GM21619 (cell line): ENCODE measurements around the gene SDSL.
A peak's percentile ranks its signal among the peaks of the same experiment; 100 is the strongest.

Experiments used
- ATAC-seq: cut with Tn5 transposase; IDR thresholded peaks from one replicate; pipeline ENCODE4 v1.9.1; 2021; ENCODE audit not compliant: unreplicated experiment

Gene SDSL

GRCh38 chr12:113422030-113422885, at the start of gene SDSL:
Gene SDSL (plus strand): TSS chr12:113422380. CDS start chr12:113427983, 5,603 bp downstream.
- peak; percentile 88 for ATAC-seq

DNA sequence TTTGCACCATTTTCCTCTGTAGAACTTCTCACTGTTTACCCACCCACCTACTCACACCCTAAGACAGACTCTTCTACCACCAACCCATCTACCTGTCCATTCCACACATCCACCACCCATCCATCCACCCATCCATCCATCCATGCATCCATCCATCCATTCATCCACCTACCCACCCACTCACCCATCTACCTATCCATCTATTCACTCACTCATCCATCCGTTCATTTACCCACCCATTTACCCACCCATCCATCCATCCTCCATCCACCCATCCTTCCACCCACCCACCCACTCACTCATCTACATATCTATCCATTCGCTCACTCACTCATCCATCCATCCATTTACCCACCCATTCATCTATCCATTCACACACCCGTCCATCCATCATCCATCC, 48.7 kb upstream of the SDSL start:
- ATAC-seq = no peak

- no peak for ATAC-seq
Measured at GRCh38 chr12:113373969-113374368, 48.2 kb upstream of the SDSL start.

GRCh38 chr12:113374823-113375428, 47.3 kb upstream of the SDSL start:
- ATAC-seq = no peak

DNA sequence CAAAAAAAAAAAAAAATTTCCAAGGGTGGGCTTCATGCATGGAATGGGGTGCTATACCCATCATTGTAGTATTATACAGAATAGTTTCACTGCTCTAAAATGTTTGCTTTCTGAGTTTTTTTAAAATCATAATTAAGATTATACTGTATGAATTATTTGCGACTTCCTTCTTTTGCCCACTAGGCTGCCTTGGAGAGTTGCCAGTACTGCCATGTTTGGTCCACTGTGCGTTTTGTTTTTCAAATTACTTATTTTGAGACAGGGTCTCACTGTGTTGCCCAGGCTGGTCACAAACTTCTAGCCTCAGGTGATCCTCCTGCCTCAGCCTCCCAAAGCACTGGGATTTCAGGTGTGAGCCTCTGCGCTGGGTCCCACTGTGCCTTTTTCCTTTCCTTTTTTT, 43.9 kb upstream of the SDSL start:
- no peak for ATAC-seq

- ATAC-seq = no peak
Measured at GRCh38 chr12:113381220-113381619, 41.0 kb upstream of the SDSL start.

DNA sequence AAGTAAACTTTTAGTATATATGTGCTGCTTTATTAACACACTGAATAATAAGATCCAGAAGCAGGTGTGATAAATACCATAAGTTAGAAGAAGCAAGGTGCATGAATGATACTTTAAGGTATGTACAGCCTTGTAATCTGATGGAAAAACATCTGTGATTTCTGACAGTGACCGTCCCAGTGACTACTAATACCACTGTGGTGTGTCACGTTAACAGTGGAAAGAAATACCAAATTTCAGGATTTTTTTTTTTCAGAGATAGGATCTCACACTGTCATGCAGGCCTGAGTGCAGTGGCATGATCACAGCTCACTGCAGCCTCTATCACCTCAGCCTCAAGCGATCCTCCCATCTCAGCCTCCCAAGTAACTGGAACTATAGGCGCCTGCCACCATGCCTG, 40.0 kb upstream of the SDSL start:
- ATAC-seq = no peak

- ATAC-seq = no peak
Measured at GRCh38 chr12:113384778-113385177, 37.4 kb upstream of the SDSL start.

DNA sequence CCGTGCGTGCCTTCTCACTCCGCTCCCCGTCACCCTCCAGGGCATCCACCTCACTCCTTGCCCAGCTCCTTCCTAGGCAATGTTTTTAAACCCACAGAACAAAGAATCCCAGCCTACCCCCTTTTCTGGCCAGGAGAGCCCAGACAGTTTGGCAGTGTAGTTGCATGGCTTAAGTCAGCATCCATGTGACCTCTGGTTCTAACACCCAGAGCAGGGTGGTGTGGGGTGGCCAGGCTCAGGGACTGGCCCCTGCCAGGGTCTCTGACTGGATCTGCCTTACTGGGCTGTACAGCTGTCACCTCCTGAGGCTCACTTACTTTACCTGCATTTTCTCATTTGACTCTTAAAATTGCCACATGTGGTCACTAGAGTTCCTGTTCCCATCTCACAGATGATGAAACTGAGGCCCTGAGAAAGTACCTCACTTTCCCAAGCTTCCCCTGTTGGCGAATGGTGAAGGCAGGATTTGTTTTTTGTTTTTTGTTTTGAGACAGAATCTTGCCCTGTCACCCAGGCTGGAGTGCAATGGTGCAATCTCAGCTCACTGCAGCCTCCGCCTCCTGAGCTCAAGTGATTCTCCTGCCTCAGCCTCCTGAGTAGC, 36.8 kb upstream of the SDSL start:
- no peak for ATAC-seq

GRCh38 chr12:113386866-113387566, 35.2 kb upstream of the SDSL start:
- ATAC-seq = no peak

DNA sequence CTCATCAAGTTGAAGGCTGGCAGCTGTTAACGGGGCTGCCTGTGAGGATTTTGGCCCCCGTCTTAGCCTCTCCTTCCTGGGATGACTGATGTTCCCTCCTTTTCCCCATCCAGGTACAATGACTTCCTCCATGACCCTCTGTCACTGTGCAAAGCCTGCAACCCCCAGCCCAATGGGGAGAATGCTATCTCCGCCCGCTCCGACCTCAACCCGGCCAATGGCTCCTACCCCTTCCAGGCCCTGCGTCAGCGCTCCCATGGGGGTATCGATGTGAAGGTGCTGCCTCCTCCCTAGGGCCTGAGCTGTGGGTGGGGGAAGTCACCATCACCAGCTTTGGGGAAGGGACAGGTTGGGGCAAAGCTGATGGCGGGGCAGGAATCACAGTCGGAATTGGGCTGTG, 34.5 kb upstream of the SDSL start:
- no peak for ATAC-seq

- no peak for ATAC-seq
Measured at GRCh38 chr12:113388351-113388750, 33.8 kb upstream of the SDSL start.

- ATAC-seq = no peak
Measured at GRCh38 chr12:113390064-113391043, 31.8 kb upstream of the SDSL start.

DNA sequence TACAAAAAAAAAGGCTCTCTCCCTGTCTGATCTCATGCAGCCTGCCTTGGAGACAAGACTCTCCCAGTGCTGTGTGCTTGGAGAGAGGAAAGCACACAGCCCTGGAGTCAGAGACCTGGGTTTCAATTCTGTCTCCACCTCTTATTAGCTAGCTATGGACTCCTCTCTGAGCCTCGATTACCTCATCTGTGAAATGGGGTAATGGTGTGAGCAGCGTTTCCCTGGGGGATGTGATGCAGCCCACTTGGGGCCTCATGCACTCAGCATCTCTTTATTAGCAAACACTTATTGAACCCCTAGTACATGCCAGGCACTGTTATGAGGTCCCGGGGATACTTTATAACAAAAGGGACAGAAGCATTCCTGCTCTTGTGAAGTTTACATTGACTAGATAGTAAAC, 31.0 kb upstream of the SDSL start:
- ATAC-seq = no peak

GRCh38 chr12:113391650-113392337, 30.4 kb upstream of the SDSL start:
- no peak for ATAC-seq

- no peak for ATAC-seq
Measured at GRCh38 chr12:113392520-113392919, 29.7 kb upstream of the SDSL start.

- no peak for ATAC-seq
Measured at GRCh38 chr12:113392988-113393579, 29.1 kb upstream of the SDSL start.

- ATAC-seq = no peak
Measured at GRCh38 chr12:113393749-113394148, 28.4 kb upstream of the SDSL start.

GRCh38 chr12:113395119-113395518, 27.1 kb upstream of the SDSL start:
- ATAC-seq = no peak
